ENCODE results near the gene NLRP1. TPM values are rescaled to one million over a fixed set of nuclear protein-coding genes. Genes with fewer than 3 reads are reported as not detected.

Gene NLRP1
- polyA plus RNA-seq, 12 donors = 52.4 to 78.7 (median 60.9) TPM; not detected in 1

GRCh38 chr17:5526821-5527598 lies 57.3 kb downstream of the NLRP1 start:
- peak; percentile 70 for DNase-seq

- DNase-seq = no peak
Observed at GRCh38 chr17:5523249-5523648, 61.1 kb downstream of the NLRP1 start.

GRCh38 chr17:5522476-5522875 lies 61.8 kb downstream of the NLRP1 start:
- DNase-seq = no peak

- no peak for DNase-seq
Observed at GRCh38 chr17:5516060-5516792, 68.1 kb downstream of the NLRP1 start.

GRCh38 chr17:5514976-5515375 lies 69.3 kb downstream of the NLRP1 start:
- DNase-seq = no peak

GRCh38 chr17:5513628-5514027 lies 70.7 kb downstream of the NLRP1 start:
- DNase-seq = no peak

GRCh38 chr17:5511401-5512225 lies 72.7 kb downstream of the NLRP1 start:
- DNase-seq = no peak

- DNase-seq = no peak
Observed at GRCh38 chr17:5510771-5511170, 73.5 kb downstream of the NLRP1 start.

GRCh38 chr17:5509482-5509881 lies 74.8 kb downstream of the NLRP1 start:
- DNase-seq = no peak

GRCh38 chr17:5508810-5509209 lies 75.5 kb downstream of the NLRP1 start:
- no peak for DNase-seq

- no peak for DNase-seq
Observed at GRCh38 chr17:5506307-5506706, 78.0 kb downstream of the NLRP1 start.

- no peak for DNase-seq
Observed at GRCh38 chr17:5502552-5502951, 81.8 kb downstream of the NLRP1 start.

GRCh38 chr17:5501685-5502084 lies 82.6 kb downstream of the NLRP1 start:
- no peak for DNase-seq

- DNase-seq = peak; percentile 90
Observed at GRCh38 chr17:5500589-5501391, 83.5 kb downstream of the NLRP1 start.

- DNase-seq = peak; percentile 23
Observed at GRCh38 chr17:5500247-5500588, 84.1 kb downstream of the NLRP1 start.

- no peak for DNase-seq
Observed at GRCh38 chr17:5499476-5500231, 84.7 kb downstream of the NLRP1 start.

GRCh38 chr17:5492970-5493369 lies 91.3 kb downstream of the NLRP1 start:
- no peak for DNase-seq

GRCh38 chr17:5488752-5489151 lies 95.6 kb downstream of the NLRP1 start:
- no peak for DNase-seq

- peak; percentile 99 for DNase-seq
Observed at GRCh38 chr17:5486206-5487124, 97.8 kb downstream of the NLRP1 start, which contains the start of gene MIS12. MIS12 (plus strand) TSS chr17:5486566; CDS start chr17:5488863, 2,297 bp downstream.
